Mammary epithelial cell (primary cell): ENCODE results near the gene AKAP6.

ENCODE experiments used
- EZH2 ChIP-seq: IDR thresholded peaks from 2 replicates; pipeline ENCODE4 v1.6.1; 2012; ENCODE audit warnings: low read length, inconsistent platforms, borderline replicate concordance
- TF ChIP-seq, protein P1 (sequence below), 2 donors: IDR thresholded peaks in 1 of 2; conservative IDR thresholded peaks in 1 of 2; 2 replicates each; pipeline ENCODE4 v1.5.1; 2011 to 2012; ENCODE audit warnings: inconsistent platforms in 2 of 2, low read length in 2 of 2, mild to moderate bottlenecking in 2 of 2, control low read depth in 1 of 2, low read depth in 1 of 2; ENCODE audit not compliant: insufficient read depth in 1 of 2; ENCODE audit errors: extremely low read depth in 1 of 2

DNA sequence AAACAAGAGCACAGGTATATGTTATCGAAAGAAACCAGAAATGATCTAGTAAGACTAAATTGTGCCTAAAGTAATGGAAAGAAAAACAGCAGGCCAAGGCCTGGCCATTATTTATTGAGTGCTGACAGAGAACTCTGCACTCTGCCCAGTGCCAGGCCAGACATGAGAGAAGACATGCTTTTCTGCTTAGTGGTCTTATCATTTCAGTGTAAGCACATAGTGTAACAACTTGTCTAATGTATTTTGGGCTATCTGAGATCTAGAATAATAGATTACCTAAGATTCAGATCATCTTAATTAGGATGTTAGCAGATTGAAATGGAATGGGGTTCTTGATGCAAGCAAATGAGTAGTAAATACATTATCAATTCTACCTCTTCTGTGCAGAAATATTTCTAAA, 278.3 kb downstream of the AKAP6 start:
- TF ChIP-seq, protein P1, sequence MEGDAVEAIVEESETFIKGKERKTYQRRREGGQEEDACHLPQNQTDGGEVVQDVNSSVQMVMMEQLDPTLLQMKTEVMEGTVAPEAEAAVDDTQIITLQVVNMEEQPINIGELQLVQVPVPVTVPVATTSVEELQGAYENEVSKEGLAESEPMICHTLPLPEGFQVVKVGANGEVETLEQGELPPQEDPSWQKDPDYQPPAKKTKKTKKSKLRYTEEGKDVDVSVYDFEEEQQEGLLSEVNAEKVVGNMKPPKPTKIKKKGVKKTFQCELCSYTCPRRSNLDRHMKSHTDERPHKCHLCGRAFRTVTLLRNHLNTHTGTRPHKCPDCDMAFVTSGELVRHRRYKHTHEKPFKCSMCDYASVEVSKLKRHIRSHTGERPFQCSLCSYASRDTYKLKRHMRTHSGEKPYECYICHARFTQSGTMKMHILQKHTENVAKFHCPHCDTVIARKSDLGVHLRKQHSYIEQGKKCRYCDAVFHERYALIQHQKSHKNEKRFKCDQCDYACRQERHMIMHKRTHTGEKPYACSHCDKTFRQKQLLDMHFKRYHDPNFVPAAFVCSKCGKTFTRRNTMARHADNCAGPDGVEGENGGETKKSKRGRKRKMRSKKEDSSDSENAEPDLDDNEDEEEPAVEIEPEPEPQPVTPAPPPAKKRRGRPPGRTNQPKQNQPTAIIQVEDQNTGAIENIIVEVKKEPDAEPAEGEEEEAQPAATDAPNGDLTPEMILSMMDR (conservative IDR thresholded peaks at IDR 0.05 in 1 of 2, IDR thresholded peaks at IDR 0.05 in 1 of 2; ENCODE audit: extremely low read depth in 1 of 2, insufficient read depth in 1 of 2, low read depth in 1 of 2, low read length in 2 of 2): no peak
- no peak for TF ChIP-seq EZH2
